GM10248 (cell line): Measurements from ENCODE around the gene SHMT1.

ENCODE experiments used
- CTCF ChIA-PET: fragments of 300-600 bp; sonication (Branson Sonifier 250); formaldehyde crosslinking; extraction: SDS; loops from one replicate; lab custom pipeline; 2021; ENCODE audit warnings: antibody characterized with exemption; lab: Yijun Ruan, JAX
- POLR2A ChIA-PET: fragments of 350-650 bp; sonication (Branson Sonifier 250); formaldehyde crosslinking; extraction: SDS; loops from one replicate; lab custom pipeline; 2020; ENCODE audit warnings: antibody characterized with exemption; lab: Yijun Ruan, JAX
- DNase-seq: peaks from one replicate; pipeline ENCODE4 v3.0.0; 2012; ENCODE audit errors: extremely low spot score
- CTCF ChIP-seq: IDR thresholded peaks from 2 replicates; pipeline ENCODE4 v1.5.1; 2012; ENCODE audit warnings: mild to moderate bottlenecking, low read depth; ENCODE audit errors: extremely low read depth, missing control alignments, control extremely low read depth

The SHMT1 gene

DNA sequence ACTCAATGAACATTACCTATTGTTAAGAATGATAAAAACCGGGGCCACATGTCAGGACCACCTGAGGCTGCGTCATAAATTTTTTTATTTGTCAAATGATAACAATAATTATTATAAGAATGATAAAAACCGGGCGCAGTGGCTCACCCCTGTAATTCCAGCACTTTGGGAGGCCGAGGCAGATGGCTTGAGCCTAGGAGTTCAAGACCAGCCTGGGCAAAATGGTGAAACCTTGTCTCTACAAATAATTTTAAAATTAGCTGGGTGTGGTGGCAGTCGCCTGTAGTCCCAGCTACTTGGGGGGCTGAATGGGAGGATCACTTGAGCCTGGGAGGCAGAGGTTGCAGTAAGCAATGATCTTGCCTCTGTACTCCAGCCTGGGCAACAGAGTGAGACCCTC, 816 bp upstream of the SHMT1 start:
- CTCF ChIA-PET = no interaction called here
- no peak for DNase-seq
- POLR2A ChIA-PET = no interaction called here
- TF ChIP-seq CTCF = no peak

GRCh38 chr17:18362698-18363100, 651 bp downstream of the SHMT1 start:
- TF ChIP-seq CTCF = no peak
- DNase-seq = no peak
- CTCF ChIA-PET = interaction anchor here (1.1 to 2.6 kb wide), 2 partner anchors 14 to 42 kb away, joined by 3 to 7 read pairs; no protein-coding TSS in a partner anchor
- POLR2A ChIA-PET = no interaction called here

DNA sequence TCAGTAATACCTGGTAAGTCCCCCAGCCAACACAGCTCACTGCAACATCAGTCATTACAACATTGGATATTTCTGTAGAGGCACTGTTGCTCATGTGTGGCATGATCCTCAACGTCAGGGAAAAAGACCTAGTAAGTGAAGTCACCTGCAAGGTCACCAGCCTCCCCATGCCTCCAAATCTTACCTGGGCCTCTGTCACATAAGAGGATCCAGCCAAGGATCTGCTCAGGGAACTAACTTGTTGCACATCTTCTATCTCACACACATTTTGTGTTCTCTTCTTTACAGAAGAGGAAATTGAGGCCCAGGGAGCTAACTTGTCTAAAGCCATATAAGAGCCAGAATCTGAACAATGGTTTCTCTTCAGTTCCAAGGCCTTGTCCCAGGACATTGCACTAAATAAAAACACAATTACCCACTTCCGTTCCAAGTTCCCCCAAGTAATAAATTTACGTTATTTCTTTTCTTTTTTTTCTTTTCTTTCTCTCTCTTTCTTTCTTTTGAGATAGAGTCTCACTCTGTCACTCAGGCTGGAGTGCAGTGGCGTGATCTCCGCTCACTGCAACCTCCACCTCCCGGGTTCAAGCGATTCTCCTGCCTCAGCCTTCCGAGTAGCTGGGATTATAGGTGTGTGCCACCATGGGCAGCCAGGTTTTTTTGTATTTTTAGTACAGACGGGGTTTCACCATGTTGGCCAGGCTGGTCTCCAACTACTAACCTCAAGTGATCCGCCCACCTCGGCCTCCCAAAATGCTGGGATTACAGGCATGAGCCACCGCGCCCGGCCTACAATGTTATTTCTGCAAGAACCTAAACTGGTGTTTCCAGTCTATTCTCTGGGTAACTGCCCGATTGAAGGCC, 1.3 kb downstream of the SHMT1 start:
- TF ChIP-seq CTCF = no peak
- POLR2A ChIA-PET = interaction anchor here (0.7 kb wide), 2 partner anchors 15 to 17 kb away, joined by 5 read pairs; no protein-coding TSS in a partner anchor
- CTCF ChIA-PET = interaction anchor here (1.1 to 2.6 kb wide), 2 partner anchors 9 to 13 kb away, joined by 3 to 7 read pairs; no protein-coding TSS in a partner anchor
- no peak for DNase-seq

- CTCF ChIA-PET = no interaction called here
- DNase-seq = no peak
- no peak for TF ChIP-seq CTCF
- POLR2A ChIA-PET = no interaction called here
Measured at GRCh38 chr17:18360518-18360917, 2.8 kb downstream of the SHMT1 start.

- ChIA-PET POLR2A (no interaction called here), CTCF (no interaction called here)
- no peak for TF ChIP-seq CTCF
- no peak for DNase-seq
Measured at GRCh38 chr17:18356624-18357023, 6.7 kb downstream of the SHMT1 start.

GRCh38 chr17:18353541-18353940, 9.8 kb downstream of the SHMT1 start:
- POLR2A ChIA-PET = no interaction called here
- DNase-seq = no peak
- no peak for TF ChIP-seq CTCF
- CTCF ChIA-PET = no interaction called here

- CTCF ChIA-PET = no interaction called here
- peak; percentile 45 for DNase-seq
- POLR2A ChIA-PET = no interaction called here
- no peak for TF ChIP-seq CTCF
Measured at GRCh38 chr17:18344021-18344420, 19.3 kb downstream of the SHMT1 start.
